Heart right ventricle (tissue), 16 donors: ENCODE measurements around the gene ETV3L. TPM values are rescaled to one million over a fixed set of nuclear protein-coding genes. Genes with fewer than 3 reads are reported as not detected.
A peak's percentile ranks its signal among the peaks of the same experiment; 100 is the strongest.

ENCODE experiments used
- ATAC-seq, 8 donors: fragments of 200-7000 bp; cut with Tn5 transposase; one replicate each; pipeline ENCODE4 v1.9.1; 2020; ENCODE audit warnings: mild to moderate bottlenecking in 8 of 8, moderate library complexity in 8 of 8, moderate number of reproducible peaks in 1 of 8
- DNase-seq, 2 donors: peaks; one replicate each; pipeline ENCODE4 v3.0.0-alpha.2; 2020
- H3K27ac ChIP-seq, 10 donors: fragments of 200-600 bp; sonication (generic) in 2 of 10; one replicate each; pipeline versions ENCODE4 v1.5.0 to v1.8.0; 2020 to 2022; ENCODE audit warnings: mild to moderate bottlenecking in 3 of 10
- H3K27me3 ChIP-seq, 7 donors: fragments of 200-600 bp; one replicate each; pipeline ENCODE4 v1.8.0; 2021 to 2022; ENCODE audit warnings: mild to moderate bottlenecking in 2 of 7
- H3K36me3 ChIP-seq, 9 donors: fragments of 200-600 bp; sonication (generic) in 1 of 9; one replicate each; pipeline versions ENCODE4 v1.5.0 to v1.8.0; 2020 to 2022; ENCODE audit warnings: mild to moderate bottlenecking in 2 of 9
- H3K4me1 ChIP-seq, 9 donors: fragments of 200-600 bp; sonication (generic) in 1 of 9; one replicate each; pipeline versions ENCODE4 v1.5.0 to v1.8.0; 2020 to 2022; ENCODE audit warnings: mild to moderate bottlenecking in 4 of 9
- H3K4me3 ChIP-seq, 10 donors: fragments of 200-600 bp; sonication (generic) in 2 of 10; one replicate each; pipeline versions ENCODE4 v1.5.0 to v1.8.0; 2020 to 2022; ENCODE audit warnings: mild to moderate bottlenecking in 7 of 10, moderate library complexity in 2 of 10
- H3K9me3 ChIP-seq, 11 donors: fragments of 200-600 bp in 10 of 11; sonication (generic) in 2 of 11; one replicate each; pipeline versions ENCODE4 v1.5.0 to v1.8.0; 2013 to 2022; ENCODE audit warnings: mild to moderate bottlenecking in 2 of 11, control low read depth in 1 of 11, moderate library complexity in 1 of 11
- CTCF ChIP-seq, 9 donors: fragments of 200-600 bp; sonication (generic) in 2 of 9; IDR thresholded peaks; one replicate each; pipeline versions ENCODE4 v1.5.0 to v1.8.0; 2021 to 2022; ENCODE audit warnings: antibody characterized with exemption in 9 of 9, mild to moderate bottlenecking in 5 of 9, moderate library complexity in 1 of 9
- WGBS, 2 donors: extraction: QIAGEN DNeasy Blood & Tissue Kit; methylation state at CpG; one replicate each; pipeline ENCODE4 v1.1.7; 2013; ENCODE audit warnings: inconsistent platforms in 1 of 2; 5-methylcytosine and 5-hydroxymethylcytosine counted together
- intact Hi-C, 10 donors: fragments of 100-400 bp; cut with DNase I; formaldehyde crosslinking; loops; one replicate each; pipeline versions ENCODE4 v1.11.1 to v1.14.2; 2022
- long read RNA-seq, 3 donors: library from polyadenylated mRNA; unstranded; transcript quantifications; one replicate each; pipeline ENCODE4 v2.0.0, GENCODE V29; 2020 to 2021
- polyA plus RNA-seq, 2 donors: library from polyadenylated mRNA; stranded (reverse); fragments of 200-250 nt; gene quantifications; one replicate each; pipeline ENCODE4 v1.2.3, GENCODE V29; 2013
- total RNA-seq, 10 donors: library from RNA; stranded (reverse); fragmentation: NEBNext Ultra II Directional in 3 of 10; extraction: Animal tissue kit (Norgen Biotek cat#: 25700) in 3 of 10; gene quantifications; one replicate each; pipeline versions ENCODE4 v1.2.1 to v1.2.4, GENCODE V29; 2021 to 2023
- donor health status: Arrhythmogenic right ventricular cardiomyopathy.
- donor health status: ischemic (EF 13 %, LVEDD 7.1; RV severe dilation, severe dysfunction).
- donor health status: healthy with polysubstance abuse.
- donor health status: DM: no; HTN: yes; CAD: no.
- donor health status: DM: no; HTN: no; CAD: no.
- donor health status: ischemic (EF 25% LVEDD 6.9; RV normal size, moderate dysfunction).
- donor health status: ischemic (EF 25% LVEDD 5.7; RV mildly dilated, moderate dysfunction).
- donor health status: healthy.
- donor health status: DM: yes; HTN: yes; CAD: no.
- donor health status: Ischemic cardiomyopathy.
- donor health status: ischemic (EF 35%, LVEDD 5.7; RV mildly dilated, moderate dysfunction).
- donor health status: nonischemic (EF 11% LVEDD 7.7; RV severe dilation, severe dysfunction).
- donor health status: DM: yes; HTN: yes; CAD: no.
- donor health status: PGD.
- donor health status: ischemic (EF 29% LVEDD 5.4; RV normal size, mild dysfunction).
- donor health status: nonischemic (EF 23%, LVEDD 6.1; RV moderate dilation, normal function).

ETV3L gene
- total RNA-seq = not detected
- polyA plus RNA-seq = not detected
- long read RNA-seq, donor 1 = 0 reads
- long read RNA-seq, donor 2 = 0 reads
- long read RNA-seq, donor 3 = 0 reads

- H3K4me3 ChIP-seq = no peak within 1 kb of the TSS
- DNase-seq (peak in 1 of 2 donors; percentile 28), ATAC-seq (peak in 4 of 8 donors; percentile 18 to 44 (median 24))
- intact Hi-C loops = loop anchor here in 1 of 10 donors (5.0 kb wide), 1 partner anchor 388 kb away; no protein-coding TSS in a partner anchor
- no peak within 1 kb of the TSS for H3K27ac ChIP-seq
- H3K27me3 ChIP-seq = peaks cover 0 to 18% (median 0%) of the 10 kb centered on the region in 7 donors
- H3K9me3 ChIP-seq = no peaks in the 10 kb centered on the region
- H3K4me1 ChIP-seq = no peaks in the 10 kb centered on the region
- TF ChIP-seq CTCF (IDR thresholded peaks at IDR 0.05) = no peak
- 40 to 47% methylated on average over 3 of the region's 3 CpGs for WGBS, 2 donors
- H3K36me3 ChIP-seq = no peaks in the 10 kb centered on the region
Measured at GRCh38 chr1:157099633-157100009, at the start of gene ETV3L. ETV3L (minus strand) TSS chr1:157099808; CDS start chr1:157099523, 285 bp downstream.

DNA sequence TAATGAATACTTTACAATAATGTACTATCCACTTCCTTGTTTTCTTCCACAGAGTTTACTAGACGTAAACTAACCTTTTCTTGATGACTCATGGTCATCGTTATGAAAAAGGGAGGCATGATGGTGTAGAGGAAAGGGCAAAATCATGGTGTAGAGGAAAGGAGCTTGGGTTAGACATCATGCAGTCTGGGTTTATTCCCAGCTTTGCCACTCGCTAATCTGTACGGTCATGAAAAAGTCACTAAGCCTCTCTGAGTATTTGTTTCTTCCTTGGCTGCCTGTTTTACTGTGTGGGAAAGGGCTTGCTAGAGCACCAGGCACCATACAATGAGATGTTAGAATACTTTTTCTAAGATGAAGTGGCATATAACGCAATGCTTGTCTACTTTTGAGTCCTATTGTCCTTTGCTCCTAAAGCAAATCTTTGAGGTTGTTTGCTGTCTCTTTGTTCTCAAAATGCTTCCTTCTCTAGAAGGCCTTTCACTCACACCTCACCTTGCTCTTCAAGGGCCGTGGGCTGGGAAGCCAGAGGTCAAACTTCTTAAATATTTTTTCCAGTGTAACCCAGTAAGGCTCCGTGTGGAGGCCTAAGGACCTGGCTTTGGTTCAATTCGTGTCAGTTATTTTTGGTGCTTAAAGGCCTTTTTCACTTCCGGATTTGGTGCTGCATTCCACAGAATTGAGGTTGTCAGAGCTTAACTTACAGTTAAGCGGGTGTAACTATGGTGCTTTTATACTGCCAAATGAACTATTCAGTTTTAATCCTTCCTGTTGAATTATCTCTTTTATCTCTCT is 48.5 kb upstream of the ETV3L start:
- WGBS, 2 donors = 62 to 65% methylated on average over 10 of the region's 10 CpGs
- peak overlapping the region in 2 of 10 donors; percentile 15 to 28 for H3K27ac ChIP-seq
- ATAC-seq = no peak

DNA sequence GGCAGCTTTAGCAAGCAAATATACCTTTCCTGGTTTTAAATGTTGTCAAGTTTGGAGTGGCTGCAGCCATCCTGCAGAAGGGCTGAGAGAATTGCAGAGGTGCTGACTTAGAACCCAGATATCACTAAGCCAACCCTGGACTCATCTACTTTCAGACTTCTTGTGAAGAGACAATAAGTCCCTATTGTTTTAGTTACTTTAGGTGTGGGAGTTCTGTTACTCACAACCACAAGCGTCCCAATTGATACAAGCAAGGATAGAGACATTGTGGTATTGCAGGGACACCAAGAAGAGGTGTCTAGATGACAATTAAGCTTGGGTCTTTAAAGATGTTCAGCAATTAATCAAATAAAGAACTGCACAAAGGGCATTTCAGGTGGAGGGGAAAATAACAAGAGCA is 47.4 kb upstream of the ETV3L start:
- intact Hi-C loops = no loop called here
- H3K9me3 ChIP-seq = no peaks in the 10 kb centered on the region
- H3K27me3 ChIP-seq = no peaks in the 10 kb centered on the region
- peaks cover 0 to 10% (median 0%) of the 10 kb centered on the region in 9 donors for H3K4me1 ChIP-seq
- TF ChIP-seq CTCF (IDR thresholded peaks at IDR 0.05) = no peak
- H3K36me3 ChIP-seq = no peaks in the 10 kb centered on the region
- H3K27ac ChIP-seq = no peak overlapping the region
- H3K4me3 ChIP-seq = no peak overlapping the region
- no peak for ATAC-seq
- DNase-seq = no peak
- WGBS, 2 donors = 81 to 90% methylated on average over 1 of the region's 1 CpG

More for the DNA sequence above, 48.5 kb upstream of the ETV3L start:
- no peak for TF ChIP-seq CTCF (IDR thresholded peaks at IDR 0.05)
- DNase-seq = no peak
- Histone ChIP-seq H3K9me3 (no peaks in the 10 kb centered on the region), H3K4me3 (no peak overlapping the region), H3K27me3 (no peaks in the 10 kb centered on the region), H3K36me3 (no peaks in the 10 kb centered on the region), H3K4me1 (peaks cover 0 to 10% (median 0%) of the 10 kb centered on the region in 9 donors)
- intact Hi-C loops = no loop called here

DNA sequence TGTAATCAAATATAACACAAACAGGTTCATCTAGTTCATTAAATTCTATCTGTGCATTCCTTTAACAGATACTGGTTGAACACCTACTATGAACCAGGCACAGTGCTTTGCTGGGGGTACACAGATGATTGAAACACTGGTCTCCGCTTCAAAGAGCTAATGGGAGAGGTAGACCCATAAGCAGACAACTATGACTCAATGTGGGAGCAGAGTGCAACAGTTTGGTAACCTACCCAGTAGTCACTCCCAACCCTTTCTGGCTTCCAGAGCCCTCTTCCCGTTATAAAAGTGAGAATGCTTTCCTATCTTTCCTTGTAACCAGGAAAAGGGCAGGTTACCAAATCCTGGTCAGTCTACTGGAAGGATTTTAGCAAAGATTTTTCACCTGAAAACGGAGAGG is 46.6 kb upstream of the ETV3L start:
- intact Hi-C loops = no loop called here
- Histone ChIP-seq H3K27me3 (no peaks in the 10 kb centered on the region), H3K4me1 (peaks cover 0 to 10% (median 0%) of the 10 kb centered on the region in 9 donors), H3K9me3 (no peaks in the 10 kb centered on the region), H3K27ac (no peak overlapping the region), H3K4me3 (no peak overlapping the region), H3K36me3 (no peaks in the 10 kb centered on the region)
- TF ChIP-seq CTCF (IDR thresholded peaks at IDR 0.05) = no peak
- ATAC-seq (no peak), DNase-seq (no peak)
- WGBS, 2 donors = 76 to 84% methylated on average over 3 of the region's 3 CpGs
